AG10803 (cell line): Measurements from ENCODE around the gene FSIP1.

Experiments used
- DNase-seq: peaks from one replicate; pipeline ENCODE4 v3.0.0; 2010; ENCODE audit warnings: low read depth
- H3K4me3 ChIP-seq: 2 replicates; pipeline ENCODE4 v1.5.1; 2011; ENCODE audit warnings: mild to moderate bottlenecking, low read length, control low read depth
- TF ChIP-seq, protein P1 (sequence below): conservative IDR thresholded peaks from 2 replicates; pipeline ENCODE4 v1.5.1; 2011; ENCODE audit warnings: mild to moderate bottlenecking, low read length, control low read depth, inconsistent platforms

The FSIP1 gene

DNA sequence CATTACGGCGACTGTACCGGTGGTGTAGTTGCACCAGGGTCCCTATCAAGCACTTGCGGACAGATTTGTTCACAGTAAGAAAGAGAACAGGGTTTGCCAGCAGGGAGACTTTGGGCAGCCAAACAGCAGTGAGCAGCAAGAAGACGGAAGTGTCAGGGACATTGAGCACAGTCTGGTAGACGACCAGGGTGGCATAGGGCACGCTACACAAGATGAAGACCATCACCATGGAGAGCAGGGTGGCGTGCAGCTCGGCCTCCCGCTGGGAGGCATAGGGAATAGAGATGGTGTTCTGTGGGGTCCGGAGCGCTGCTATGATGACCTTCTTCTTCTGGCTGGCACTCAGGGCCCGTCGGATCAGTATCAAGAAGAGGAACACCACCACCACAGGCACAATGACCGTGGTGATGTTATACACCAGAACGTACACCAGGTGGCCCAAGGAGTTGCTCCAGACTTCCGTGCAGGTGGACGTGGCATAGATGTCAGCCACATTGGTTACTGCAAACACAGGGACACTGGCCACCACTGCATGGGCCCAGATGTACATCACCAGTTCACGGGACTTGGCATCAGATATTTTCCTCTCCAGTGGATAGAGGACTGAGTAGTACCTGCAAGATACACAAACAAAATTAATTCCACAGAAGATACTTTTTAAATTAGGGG is 19.1 kb upstream of the FSIP1 start:
- TF ChIP-seq, protein P1, sequence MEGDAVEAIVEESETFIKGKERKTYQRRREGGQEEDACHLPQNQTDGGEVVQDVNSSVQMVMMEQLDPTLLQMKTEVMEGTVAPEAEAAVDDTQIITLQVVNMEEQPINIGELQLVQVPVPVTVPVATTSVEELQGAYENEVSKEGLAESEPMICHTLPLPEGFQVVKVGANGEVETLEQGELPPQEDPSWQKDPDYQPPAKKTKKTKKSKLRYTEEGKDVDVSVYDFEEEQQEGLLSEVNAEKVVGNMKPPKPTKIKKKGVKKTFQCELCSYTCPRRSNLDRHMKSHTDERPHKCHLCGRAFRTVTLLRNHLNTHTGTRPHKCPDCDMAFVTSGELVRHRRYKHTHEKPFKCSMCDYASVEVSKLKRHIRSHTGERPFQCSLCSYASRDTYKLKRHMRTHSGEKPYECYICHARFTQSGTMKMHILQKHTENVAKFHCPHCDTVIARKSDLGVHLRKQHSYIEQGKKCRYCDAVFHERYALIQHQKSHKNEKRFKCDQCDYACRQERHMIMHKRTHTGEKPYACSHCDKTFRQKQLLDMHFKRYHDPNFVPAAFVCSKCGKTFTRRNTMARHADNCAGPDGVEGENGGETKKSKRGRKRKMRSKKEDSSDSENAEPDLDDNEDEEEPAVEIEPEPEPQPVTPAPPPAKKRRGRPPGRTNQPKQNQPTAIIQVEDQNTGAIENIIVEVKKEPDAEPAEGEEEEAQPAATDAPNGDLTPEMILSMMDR = peak; percentile 40
- no peak overlapping the region for H3K4me3 ChIP-seq
- DNase-seq = no peak

DNA sequence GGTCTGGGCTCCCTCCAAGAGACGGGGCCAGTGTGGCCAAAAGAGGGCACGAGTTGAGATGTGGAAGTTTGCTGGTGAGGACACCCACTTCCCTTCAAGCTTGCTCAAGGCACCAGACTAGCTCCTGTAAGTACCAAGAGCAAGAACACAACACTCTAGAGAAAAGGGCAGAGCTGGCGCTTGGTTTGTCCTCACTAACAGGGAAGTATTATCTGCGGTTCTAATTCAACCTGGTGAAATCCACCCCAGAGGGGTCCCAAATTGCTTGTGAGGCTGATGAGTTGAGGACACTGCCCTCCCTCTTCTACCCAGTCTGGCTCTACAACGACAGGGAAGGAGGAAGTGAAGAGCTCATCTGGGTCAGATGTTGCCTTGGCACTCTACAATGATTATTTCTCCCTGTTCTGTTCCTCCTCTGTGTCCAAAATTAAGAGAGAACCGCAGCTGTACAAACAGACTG is 16.9 kb upstream of the FSIP1 start:
- TF ChIP-seq, protein P1 = no peak
- no peak for DNase-seq

DNA sequence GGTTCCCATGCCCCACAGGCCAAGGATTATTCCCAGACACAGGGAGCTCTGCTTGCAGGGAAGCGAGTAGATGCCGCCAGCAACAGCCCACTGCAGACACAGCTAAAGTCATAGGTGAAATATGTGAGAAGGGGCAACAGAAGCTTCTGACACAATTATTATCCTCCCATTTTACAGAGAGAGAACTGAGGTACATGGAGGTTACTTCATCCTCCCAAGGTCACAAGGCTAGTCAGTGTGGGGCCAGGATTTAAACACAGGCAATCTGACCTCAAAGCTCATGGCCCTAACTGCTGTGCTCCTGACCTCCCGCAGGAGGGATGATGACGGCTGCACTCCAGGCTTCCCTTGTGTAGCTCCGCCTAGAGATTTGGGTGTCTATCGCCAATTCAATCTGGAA is 15.7 kb upstream of the FSIP1 start:
- TF ChIP-seq, protein P1 = no peak
- no peak overlapping the region for H3K4me3 ChIP-seq
- DNase-seq = no peak

More for the DNA sequence above, 16.9 kb upstream of the FSIP1 start:
- H3K4me3 ChIP-seq = no peak overlapping the region

DNA sequence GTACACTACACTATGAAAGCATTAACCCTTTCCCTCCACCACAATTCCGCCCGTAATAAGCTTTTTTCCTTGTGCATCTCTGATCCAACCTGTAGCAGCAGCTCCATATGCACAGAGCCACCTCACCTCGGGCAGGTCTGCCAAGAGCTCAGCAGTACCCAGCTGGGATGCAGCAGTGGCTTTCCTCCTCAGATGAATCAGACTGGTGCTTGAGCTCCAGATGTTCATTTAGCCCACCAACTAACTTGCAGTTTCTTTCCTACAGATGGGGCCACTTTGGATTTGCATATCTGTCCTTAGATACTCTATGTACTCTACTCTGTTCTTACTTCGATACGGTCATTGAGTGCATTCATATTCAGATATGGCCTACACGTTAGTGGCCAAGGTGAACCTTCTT is 14.8 kb upstream of the FSIP1 start:
- H3K4me3 ChIP-seq = no peak overlapping the region
- no peak for DNase-seq
- TF ChIP-seq, protein P1 = no peak

DNA sequence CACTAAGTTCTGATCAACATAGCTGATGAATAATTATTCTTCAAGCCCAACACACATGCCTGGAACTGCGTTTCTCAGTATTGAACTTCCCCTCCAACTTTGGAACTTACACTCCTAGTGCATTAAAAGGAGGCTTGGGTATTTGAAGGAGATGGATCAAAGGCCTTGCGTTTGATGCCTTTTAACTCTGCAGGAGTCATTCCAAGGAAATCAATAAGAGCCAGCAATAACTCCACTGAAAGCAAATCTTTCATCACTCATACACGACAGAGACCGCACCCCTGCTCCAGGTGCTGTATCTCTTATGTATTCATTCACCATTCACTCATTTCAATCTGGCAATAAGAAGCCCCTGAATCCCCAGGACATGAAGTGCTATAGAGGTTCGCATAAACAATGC is 14.0 kb upstream of the FSIP1 start:
- TF ChIP-seq, protein P1 = no peak
- H3K4me3 ChIP-seq = no peak overlapping the region
- no peak for DNase-seq

DNA sequence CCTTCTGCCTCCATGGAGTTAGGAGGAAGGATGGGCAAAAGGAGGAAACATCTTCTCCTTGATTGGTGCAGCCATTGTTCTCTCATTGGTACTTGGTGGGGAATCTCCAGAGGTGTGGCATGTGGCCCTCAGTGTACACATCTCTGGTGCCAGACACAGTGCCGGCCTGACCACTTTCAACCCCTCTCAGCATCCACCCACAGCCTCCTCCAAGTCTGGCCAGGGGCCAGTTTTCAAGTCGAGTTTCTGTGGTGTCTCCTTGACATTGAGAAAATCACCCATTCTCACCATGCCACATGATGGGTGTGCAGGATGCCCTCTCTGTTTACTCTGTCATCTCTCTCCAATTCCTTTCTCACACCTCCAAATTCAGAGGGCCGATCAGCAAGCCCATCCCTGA is 12.8 kb upstream of the FSIP1 start:
- no peak for DNase-seq
- TF ChIP-seq, protein P1 = no peak
- H3K4me3 ChIP-seq = no peak overlapping the region

DNA sequence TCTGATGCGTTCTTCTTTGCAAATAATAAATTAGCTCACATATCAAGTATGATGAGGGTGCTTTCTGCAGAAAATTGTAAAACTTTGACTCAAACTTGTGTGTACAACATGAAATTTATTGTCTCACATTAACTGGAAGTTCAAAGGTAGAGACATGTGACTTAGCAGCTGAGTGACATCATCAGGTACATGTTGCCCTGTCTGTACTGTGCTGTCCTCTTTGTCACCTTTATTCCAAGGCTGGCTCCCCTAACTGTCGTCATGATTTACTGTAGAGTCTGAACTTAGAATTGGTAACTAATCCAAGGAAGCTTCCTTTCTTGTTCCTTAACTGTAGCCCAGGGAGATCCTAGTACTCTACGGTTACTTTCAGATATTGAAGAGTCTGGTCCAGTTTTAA is 12.3 kb upstream of the FSIP1 start:
- no peak for DNase-seq
- TF ChIP-seq, protein P1 = no peak
- no peak overlapping the region for H3K4me3 ChIP-seq
